Keratinocyte (primary cell): ENCODE measurements around the gene XBP1. TPM values are rescaled to one million over a fixed set of nuclear protein-coding genes. Genes with fewer than 3 reads are reported as not detected.
"Not testable (repeated sequence)": the region's sequence is repeated elsewhere in the genome, so short reads cannot be mapped to it uniquely, and the experiment has no call there.

ENCODE experiments used
- DNase-seq: peaks from one replicate; pipeline ENCODE4 v3.0.0-alpha.2; 2011; ENCODE audit warnings: low read depth, missing footprints, low spot score
- FAIRE-seq: peaks from 2 replicates; lab custom pipeline; 2011; peaks lifted over from hg19 to GRCh38; lab: Jason Lieb, UNC
- H2AFZ ChIP-seq: 2 replicates; pipeline ENCODE4 v1.6.0; 2012; ENCODE audit warnings: low read length, control low read depth, inconsistent platforms; ENCODE audit not compliant: control insufficient read depth
- H3K27ac ChIP-seq: 2 replicates; pipeline ENCODE4 v1.5.1; 2011; ENCODE audit warnings: low read length; ENCODE audit not compliant: control insufficient read depth, insufficient read depth
- H3K27me3 ChIP-seq: 3 replicates; pipeline ENCODE4 v1.6.0; 2011; ENCODE audit warnings: low read length; ENCODE audit not compliant: control insufficient read depth, insufficient read depth; ENCODE audit errors: extremely low read depth
- H3K36me3 ChIP-seq, 2 experiments: 2 replicates in 1 of 2; 3 replicates in 1 of 2; pipeline ENCODE4 v1.5.1; 2011; ENCODE audit warnings: low read length in 2 of 2, mild to moderate bottlenecking in 1 of 2; ENCODE audit not compliant: control insufficient read depth in 2 of 2, insufficient read depth in 2 of 2; ENCODE audit errors: extremely low read depth in 1 of 2
- H3K4me1 ChIP-seq: 3 replicates; pipeline ENCODE4 v1.5.1; 2011; ENCODE audit warnings: low read length; ENCODE audit not compliant: control insufficient read depth, insufficient read depth; ENCODE audit errors: extremely low read depth
- H3K4me2 ChIP-seq: 3 replicates; pipeline ENCODE4 v1.6.0; 2011; ENCODE audit warnings: low read depth, low read length; ENCODE audit not compliant: control insufficient read depth, insufficient read depth; ENCODE audit errors: extremely low read depth
- H3K4me3 ChIP-seq, 3 experiments: fragments of 200-600 bp in 1 of 3; sonication (generic) in 1 of 3; 2 replicates in 2 of 3; 3 replicates in 1 of 3; pipeline ENCODE4 v1.5.1; 2011 to 2016; ENCODE audit warnings: low read length in 3 of 3, mild to moderate bottlenecking in 3 of 3, control low read depth in 2 of 3, inconsistent platforms in 1 of 3, low read depth in 1 of 3, mixed read lengths in 1 of 3, mixed run types in 1 of 3, moderate library complexity in 1 of 3; ENCODE audit not compliant: control insufficient read depth in 2 of 3, insufficient read depth in 2 of 3; ENCODE audit errors: extremely low read depth in 1 of 3
- H3K79me2 ChIP-seq: 2 replicates; pipeline ENCODE4 v1.6.0; 2012; ENCODE audit warnings: low read length; ENCODE audit not compliant: control insufficient read depth, insufficient read depth
- H3K9ac ChIP-seq: 3 replicates; pipeline ENCODE4 v1.6.0; 2011; ENCODE audit warnings: low read length; ENCODE audit not compliant: control insufficient read depth, insufficient read depth; ENCODE audit errors: extremely low read depth
- H3K9me1 ChIP-seq: 3 replicates; pipeline ENCODE4 v1.6.0; 2011; ENCODE audit warnings: low read length; ENCODE audit not compliant: control insufficient read depth, insufficient read depth; ENCODE audit errors: extremely low read depth
- H3K9me3 ChIP-seq: 2 replicates; pipeline ENCODE4 v1.5.1; 2012; ENCODE audit warnings: low read depth, low read length; ENCODE audit not compliant: control insufficient read depth
- H4K20me1 ChIP-seq: 3 replicates; pipeline ENCODE4 v1.6.0; 2011; ENCODE audit warnings: low read length; ENCODE audit not compliant: control insufficient read depth, insufficient read depth; ENCODE audit errors: extremely low read depth
- CTCF ChIP-seq, 3 experiments: IDR thresholded peaks in 1 of 3; conservative IDR thresholded peaks in 1 of 3; optimal IDR thresholded peaks in 1 of 3; 2 replicates in 2 of 3; 3 replicates in 1 of 3; pipeline versions ENCODE3 to v1.5.1; 2011; ENCODE audit warnings: low read length in 3 of 3, mild to moderate bottlenecking in 3 of 3, moderate library complexity in 2 of 3, control low read depth in 1 of 3, inconsistent platforms in 1 of 3; ENCODE audit not compliant: insufficient read depth in 2 of 3; ENCODE audit errors: extremely low read depth in 1 of 3
- EZH2 ChIP-seq: IDR thresholded peaks from one replicate; pipeline ENCODE4 v1.6.1; 2012; ENCODE audit warnings: inconsistent platforms, mild to moderate bottlenecking, low read length, moderate library complexity
- dilution Hi-C: fragments of 300-500 bp; cut with MboI; formaldehyde crosslinking; loops from one replicate; pipeline ENCODE4 v1.7.0; 2020; ENCODE audit warnings: low sequenced_read_pairs; ENCODE audit not compliant: extremely low pct_ligation_motif_present
- polyA plus RNA-seq, 5 experiments: library from polyadenylated mRNA; depleted of rRNA in 3 of 5; stranded (reverse) in 3 of 5; stranded (forward) in 1 of 5; unstranded in 1 of 5; fragments of >200 nt; gene quantifications; 1 replicate in 1 of 5; 2 replicates in 3 of 5; 3 replicates in 1 of 5; pipeline versions ENCODE4 v1.2.1 to v1.2.3, GENCODE V29; 2011 to 2012; ENCODE audit warnings: missing spikeins in 2 of 5, low read depth in 1 of 5, low replicate concordance in 1 of 5

Gene XBP1
- polyA plus RNA-seq, 1 donor (not counting 4 experiments of a cell fraction or from before 2014, with no cell fraction given), result 88.7 TPM

DNA sequence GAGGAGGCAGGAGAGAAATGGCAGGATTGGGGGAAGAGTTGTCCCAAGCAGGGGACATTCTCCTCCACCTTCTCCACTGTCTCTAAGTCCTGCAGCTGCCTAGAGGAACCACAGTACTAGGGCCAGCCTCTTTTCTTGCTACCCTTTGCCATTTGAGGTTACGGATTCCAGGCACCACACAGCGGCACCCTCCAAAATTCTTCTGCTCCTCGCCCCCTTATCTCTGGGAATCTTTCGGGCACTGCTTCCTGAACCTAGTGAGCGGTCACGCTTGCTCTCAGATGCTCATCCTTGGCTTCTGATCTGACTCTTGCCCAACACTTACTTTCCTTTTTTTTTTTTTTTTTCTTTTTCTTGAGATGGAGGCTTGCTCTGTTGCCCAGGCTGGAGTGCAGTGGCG is 26.6 kb upstream of the XBP1 start:
- dilution Hi-C loops, result no loop called here
- TF ChIP-seq CTCF (optimal IDR thresholded peaks at IDR 0.05 in 1 of 3, IDR thresholded peaks at IDR 0.05 in 1 of 3, conservative IDR thresholded peaks at IDR 0.05 in 1 of 3; ENCODE audit: extremely low read depth in 1 of 3, insufficient read depth in 2 of 3, low read length in 3 of 3), result no peak
- no peak for TF ChIP-seq EZH2
- Histone ChIP-seq H3K4me2 (no peak overlapping the region), H3K27ac (no peak overlapping the region), H3K9me1 (no peaks in the 10 kb centered on the region), H3K27me3 (no peaks in the 10 kb centered on the region), H3K4me3 (no peak overlapping the region), H3K36me3 (no peaks in the 10 kb centered on the region), H3K9me3 (no peaks in the 10 kb centered on the region), H3K9ac (no peak overlapping the region), H3K4me1 (no peaks in the 10 kb centered on the region), H3K79me2 (no peaks in the 10 kb centered on the region), H4K20me1 (no peaks in the 10 kb centered on the region), H2AFZ (no peak overlapping the region)
- FAIRE-seq (no peak), DNase-seq (no peak)

DNA sequence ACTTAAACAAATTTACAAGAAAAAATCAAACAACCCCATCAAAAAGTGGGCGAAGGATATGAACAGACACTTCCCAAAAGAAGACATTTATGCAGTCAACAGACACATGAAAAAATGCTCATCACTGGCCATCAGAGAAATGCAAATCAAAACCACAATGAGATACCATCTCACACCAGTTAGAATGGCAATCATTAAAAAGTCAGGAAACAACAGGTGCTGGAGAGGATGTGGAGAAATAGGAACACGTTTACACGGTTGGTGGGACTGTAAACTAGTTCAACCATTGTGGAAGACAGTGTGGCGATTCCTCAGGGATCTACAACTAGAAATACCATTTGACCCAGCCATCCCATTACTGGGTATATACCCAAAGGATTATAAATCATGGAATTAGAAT is 26.1 kb upstream of the XBP1 start:
- H3K4me3 ChIP-seq, H3K9ac ChIP-seq, DNase-seq, H3K4me2 ChIP-seq, H2AFZ ChIP-seq, H4K20me1 ChIP-seq, FAIRE-seq, H3K9me1 ChIP-seq, H3K36me3 ChIP-seq, H3K79me2 ChIP-seq, H3K9me3 ChIP-seq, H3K27ac ChIP-seq, H3K4me1 ChIP-seq, dilution Hi-C loops, H3K27me3 ChIP-seq: not testable (repeated sequence)

DNA sequence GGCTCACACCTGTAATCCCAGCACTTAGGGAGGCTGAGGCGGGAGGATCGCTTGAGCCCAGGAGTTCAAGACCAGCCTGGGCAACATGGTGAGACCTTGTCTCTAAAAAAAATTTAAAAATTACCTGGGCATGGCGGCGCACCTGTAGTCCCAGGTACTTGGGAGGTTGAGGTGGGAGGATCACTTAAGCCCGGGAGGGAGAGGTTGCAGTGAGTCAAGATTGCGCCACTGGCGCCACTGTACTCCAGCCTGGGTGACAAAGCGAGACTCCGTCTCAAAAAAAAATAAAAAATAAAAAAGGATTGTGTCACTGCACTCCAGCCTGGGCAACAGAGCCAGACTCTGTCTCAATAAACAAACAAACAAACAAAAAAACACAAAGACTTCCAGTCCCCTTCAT is 24.1 kb upstream of the XBP1 start:
- H3K9me3 ChIP-seq, H3K36me3 ChIP-seq, dilution Hi-C loops, H3K79me2 ChIP-seq, H3K27ac ChIP-seq, H3K4me3 ChIP-seq, FAIRE-seq, H3K9ac ChIP-seq, H3K4me1 ChIP-seq, H3K4me2 ChIP-seq, H4K20me1 ChIP-seq, H3K9me1 ChIP-seq, DNase-seq, H3K27me3 ChIP-seq, H2AFZ ChIP-seq: not testable (repeated sequence)
